ENCODE results near the gene DDX10.
A peak's percentile ranks its signal among the peaks of the same experiment; 100 is the strongest.

DDX10 gene

GRCh38 chr11:108654994-108655631 is 9.8 kb upstream of the DDX10 start:
- DNase-seq (ENCODE audit: low read depth, low spot score), result no peak

- no peak for DNase-seq (ENCODE audit: low read depth, low spot score)
These were observed 2.2 kb upstream of the DDX10 start for GRCh38 chr11:108662700-108663099.

GRCh38 chr11:108663154-108663877 is 1.6 kb upstream of the DDX10 start:
- DNase-seq (ENCODE audit: low read depth, low spot score), result no peak

GRCh38 chr11:108666373-108666772 is 1.5 kb downstream of the DDX10 start:
- DNase-seq (ENCODE audit: low read depth, low spot score), result no peak

GRCh38 chr11:108669286-108669685 is 4.4 kb downstream of the DDX10 start:
- DNase-seq (ENCODE audit: low read depth, low spot score), result no peak

GRCh38 chr11:108669711-108670110 is 4.8 kb downstream of the DDX10 start:
- no peak for DNase-seq (ENCODE audit: low read depth, low spot score)

- DNase-seq (ENCODE audit: low read depth, low spot score), result no peak
These were observed 5.6 kb downstream of the DDX10 start for GRCh38 chr11:108670451-108670850.

- no peak for DNase-seq (ENCODE audit: low read depth, low spot score)
These were observed 7.2 kb downstream of the DDX10 start for GRCh38 chr11:108672113-108672512.

GRCh38 chr11:108672786-108673185 is 7.9 kb downstream of the DDX10 start:
- DNase-seq (ENCODE audit: low read depth, low spot score), result no peak

- DNase-seq (ENCODE audit: low read depth, low spot score), result no peak
These were observed 14.2 kb downstream of the DDX10 start for GRCh38 chr11:108679045-108679444.

- no peak for DNase-seq (ENCODE audit: low read depth, low spot score)
These were observed 15.4 kb downstream of the DDX10 start for GRCh38 chr11:108680271-108680670.

GRCh38 chr11:108685419-108686130 is 20.7 kb downstream of the DDX10 start:
- no peak for DNase-seq (ENCODE audit: low read depth, low spot score)

- no peak for DNase-seq (ENCODE audit: low read depth, low spot score)
These were observed 29.0 kb downstream of the DDX10 start for GRCh38 chr11:108693852-108694251.

GRCh38 chr11:108694846-108695245 is 30.0 kb downstream of the DDX10 start:
- DNase-seq (ENCODE audit: low read depth, low spot score), result no peak

- peak; percentile 41 for DNase-seq (ENCODE audit: low read depth, low spot score)
These were observed 33.1 kb downstream of the DDX10 start for GRCh38 chr11:108697872-108698473.

- no peak for DNase-seq (ENCODE audit: low read depth, low spot score)
These were observed 34.2 kb downstream of the DDX10 start for GRCh38 chr11:108698844-108699642.

- no peak for DNase-seq (ENCODE audit: low read depth, low spot score)
These were observed 39.0 kb downstream of the DDX10 start for GRCh38 chr11:108703916-108704315.

GRCh38 chr11:108705061-108705460 is 40.2 kb downstream of the DDX10 start:
- DNase-seq (ENCODE audit: low read depth, low spot score), result no peak

- DNase-seq (ENCODE audit: low read depth, low spot score), result no peak
These were observed 43.3 kb downstream of the DDX10 start for GRCh38 chr11:108708173-108708572.

- DNase-seq (ENCODE audit: low read depth, low spot score), result no peak
These were observed 44.9 kb downstream of the DDX10 start for GRCh38 chr11:108709741-108710140.

- no peak for DNase-seq (ENCODE audit: low read depth, low spot score)
These were observed 48.4 kb downstream of the DDX10 start for GRCh38 chr11:108713076-108713790.

All from brain pericyte (primary cell).